VCaP (cell line): ENCODE results near the gene COL25A1.

Experiments
- H3K27ac ChIP-seq: fragments of 450-650 bp; 2 replicates; pipeline ENCODE4 v1.5.1; 2017
- CTCF ChIP-seq: fragments of 450-650 bp; conservative IDR thresholded peaks from 2 replicates; pipeline ENCODE4 v1.5.1; 2017; ENCODE audit warnings: mild to moderate bottlenecking, moderate library complexity

The COL25A1 gene

DNA sequence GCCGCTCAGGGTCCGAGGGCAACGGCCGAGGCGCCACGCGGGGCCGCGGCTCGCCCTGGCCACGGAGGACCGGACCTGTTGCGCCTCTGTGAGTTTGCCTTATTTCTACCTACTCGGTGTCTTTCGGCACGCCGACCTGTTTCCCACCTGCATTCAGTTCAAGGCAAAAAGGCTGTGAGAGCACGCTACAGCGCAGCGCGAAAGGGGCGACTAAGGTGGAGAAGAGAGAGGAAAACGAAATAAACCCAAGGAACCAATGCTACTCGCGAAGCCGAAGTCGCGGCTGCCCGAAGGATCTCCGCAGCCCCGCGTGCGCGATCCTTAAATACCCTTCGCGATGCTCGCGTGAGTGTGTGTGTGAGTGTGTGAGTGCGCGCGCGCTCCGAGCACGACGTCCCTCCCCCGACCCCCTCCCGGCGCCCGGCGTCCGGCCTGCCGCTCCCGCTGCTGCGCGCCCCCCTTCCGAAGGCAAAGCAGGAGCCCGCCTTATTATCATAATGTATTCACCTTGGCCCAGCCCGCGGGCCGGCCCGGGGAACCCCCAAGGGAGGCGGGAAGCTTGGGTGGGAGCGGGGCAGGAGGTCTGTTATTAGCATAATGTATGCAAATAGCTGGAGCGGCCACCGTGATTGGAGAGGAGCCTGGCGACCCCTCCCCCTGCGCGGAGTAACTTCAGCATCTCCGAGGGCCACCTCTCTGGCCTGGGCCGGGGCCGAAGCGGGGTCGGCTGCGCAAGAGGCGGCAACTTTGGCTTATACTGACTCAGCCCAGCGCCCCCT is at the start of gene COL25A1:
Gene COL25A1 (minus strand): TSS at position 298 of the 779 bp plus-strand sequence.
- H3K27ac ChIP-seq, result no peak within 1 kb of the TSS

GRCh38 chr4:109350121-109350520 is 47.7 kb upstream of the COL25A1 start:
- H3K27ac ChIP-seq, result no peak overlapping the region
- TF ChIP-seq CTCF, result no peak

More for the DNA sequence above, at the start of gene COL25A1:
- no peak for TF ChIP-seq CTCF

DNA sequence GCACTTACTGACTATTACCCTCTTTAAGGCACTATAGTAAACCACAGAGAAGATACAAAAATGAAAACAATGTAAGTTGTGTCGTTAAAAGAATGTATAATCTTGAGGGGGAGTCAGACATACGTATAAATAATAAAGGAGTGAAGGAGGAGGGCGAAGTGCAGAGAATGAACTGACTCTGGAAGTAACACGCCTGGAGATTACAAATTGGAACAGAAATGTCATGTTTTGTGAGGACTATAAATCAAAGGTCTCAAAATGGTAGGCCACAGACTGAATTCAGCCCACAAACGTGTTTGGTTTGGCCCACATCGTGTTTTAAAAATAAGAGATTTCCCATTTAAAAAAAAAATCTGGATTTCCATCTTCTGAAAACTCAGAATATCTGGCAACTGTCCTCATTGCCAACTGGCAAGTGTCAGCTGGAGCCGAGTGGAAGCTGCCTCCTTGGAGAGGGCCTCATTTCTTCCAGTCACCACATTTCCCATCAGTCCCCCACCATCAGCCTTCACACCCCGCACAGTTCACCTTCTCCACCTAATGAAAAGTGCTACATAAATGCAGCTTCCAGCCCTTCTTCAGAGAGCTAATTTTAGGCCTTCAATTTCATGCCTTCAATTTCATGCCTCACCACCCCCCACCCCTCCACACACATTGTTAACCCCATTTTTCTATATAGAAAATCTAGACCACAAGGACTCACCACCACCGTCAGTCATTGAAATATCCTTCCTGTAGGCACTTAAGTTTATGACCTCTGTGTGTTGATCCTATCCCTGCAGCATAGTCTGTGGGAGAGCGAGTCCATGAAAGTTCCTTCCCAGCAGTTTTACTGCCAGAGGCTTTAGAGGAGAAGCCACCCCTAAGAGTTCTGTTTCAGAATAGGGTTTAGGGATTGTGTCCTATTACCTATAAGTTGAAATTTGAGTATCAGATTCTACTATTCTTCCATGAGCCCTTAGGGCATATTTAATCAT is 32.0 kb upstream of the COL25A1 start:
- no peak for TF ChIP-seq CTCF
- no peak overlapping the region for H3K27ac ChIP-seq

DNA sequence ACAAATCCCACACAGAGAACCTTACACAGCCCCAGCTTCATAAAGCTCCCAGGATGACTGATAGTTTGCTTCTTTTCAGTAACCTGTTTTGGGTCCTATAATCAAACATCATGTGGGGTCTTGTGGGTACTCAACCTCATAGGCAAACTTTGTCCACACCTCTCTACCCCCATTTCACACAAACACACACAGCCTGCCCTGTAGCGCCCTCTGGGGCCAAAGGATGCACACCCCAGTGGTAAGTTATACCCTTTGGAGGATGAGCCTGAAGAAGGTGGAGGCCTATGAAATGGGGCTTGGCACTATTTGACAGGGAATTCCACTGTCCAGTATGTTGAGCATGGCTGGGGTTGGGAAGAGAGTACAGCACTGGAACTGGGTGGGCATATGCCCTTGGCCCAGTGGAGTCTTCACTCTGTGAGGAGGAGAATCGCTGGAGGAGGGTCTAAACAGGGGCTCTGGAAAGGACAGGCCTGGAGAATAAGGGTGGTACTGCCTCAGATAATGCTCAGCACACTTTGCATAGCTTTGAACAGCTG is 30.5 kb upstream of the COL25A1 start:
- TF ChIP-seq CTCF, result no peak
- H3K27ac ChIP-seq, result no peak overlapping the region

DNA sequence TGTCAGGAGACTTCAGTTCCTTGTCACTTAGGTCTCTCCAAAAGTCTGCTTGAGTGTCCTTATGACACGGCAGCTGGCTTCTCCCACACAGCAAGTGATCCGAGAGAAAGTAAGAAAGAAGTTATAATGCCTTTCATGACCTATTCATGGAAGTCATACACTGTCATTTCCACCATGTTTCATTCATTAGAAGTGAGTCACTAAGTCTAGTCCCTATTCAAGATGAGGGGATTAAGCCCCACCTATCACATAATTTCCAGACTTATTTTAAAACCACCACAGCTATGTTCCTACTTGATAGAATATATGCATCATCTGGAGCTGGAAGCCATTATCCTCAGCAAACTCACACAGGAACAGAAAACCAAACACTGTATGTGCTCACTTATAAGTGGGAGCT is 25.2 kb upstream of the COL25A1 start:
- no peak for TF ChIP-seq CTCF

DNA sequence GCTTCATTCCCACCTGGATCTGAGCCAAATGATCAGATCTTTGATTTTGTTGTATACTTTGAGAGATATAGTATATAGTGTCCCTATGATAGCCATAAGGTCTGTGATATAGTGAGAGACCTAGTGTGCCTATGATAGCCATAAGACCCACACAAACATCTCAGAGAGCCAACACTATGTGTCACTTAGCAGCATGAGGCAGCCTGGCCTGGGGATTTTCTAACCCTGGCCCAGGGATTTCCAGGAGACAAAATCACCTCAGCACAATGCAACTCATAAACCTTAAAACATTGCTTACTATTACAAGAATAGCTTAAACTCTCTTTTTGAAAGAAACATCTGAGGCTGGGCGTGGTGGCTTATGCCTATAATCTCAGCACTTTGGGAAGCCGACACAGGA is 23.2 kb upstream of the COL25A1 start:
- no peak for TF ChIP-seq CTCF
- no peak overlapping the region for H3K27ac ChIP-seq

More for the DNA sequence above, 25.2 kb upstream of the COL25A1 start:
- no peak overlapping the region for H3K27ac ChIP-seq

GRCh38 chr4:109323348-109323747 is 20.9 kb upstream of the COL25A1 start:
- no peak for TF ChIP-seq CTCF

More at GRCh38 chr4:109323348-109323747, 20.9 kb upstream of the COL25A1 start:
- H3K27ac ChIP-seq, result no peak overlapping the region
